GM10847 (cell line): ENCODE data around the gene R3HDM4.

ENCODE experiments used
- POLR2A ChIP-seq: IDR thresholded peaks from 2 replicates; pipeline ENCODE4 v1.6.1; 2011; ENCODE audit not compliant: insufficient read length; ENCODE audit errors: extremely low read depth

The R3HDM4 gene

DNA sequence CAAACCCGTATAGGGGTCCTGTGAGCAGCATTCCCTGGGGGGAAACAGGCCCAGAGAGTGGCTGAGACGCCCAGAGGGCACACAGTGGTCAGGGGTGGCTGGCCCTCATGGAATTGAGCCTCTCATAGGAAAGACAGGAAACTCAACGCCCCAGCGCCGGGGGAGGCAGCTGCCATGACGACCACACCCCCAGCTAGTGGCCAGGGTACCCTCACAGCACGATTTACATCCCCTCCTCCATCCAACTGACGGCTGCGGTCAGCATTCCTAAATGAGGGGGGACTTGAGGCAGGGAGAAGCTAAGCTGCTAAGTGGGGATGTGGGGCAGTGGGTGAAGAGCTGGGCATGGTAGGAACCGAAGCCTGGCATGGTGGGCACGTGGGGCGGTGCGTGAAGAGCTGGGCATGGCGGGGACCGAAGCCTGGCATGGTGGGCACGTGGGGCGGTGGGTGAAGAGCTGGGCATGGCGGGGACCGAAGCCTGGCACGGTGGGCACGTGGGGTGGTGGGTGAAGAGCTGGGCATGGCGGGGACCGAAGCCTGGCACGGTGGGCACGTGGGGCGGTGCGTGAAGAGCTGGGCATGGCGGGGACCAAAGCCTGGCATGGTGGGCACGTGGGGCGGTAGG lies 30.0 kb downstream of the R3HDM4 start:
- no peak for TF ChIP-seq POLR2A

- TF ChIP-seq POLR2A, result no peak
Observed at GRCh38 chr19:881385-882071, 31.5 kb downstream of the R3HDM4 start.

DNA sequence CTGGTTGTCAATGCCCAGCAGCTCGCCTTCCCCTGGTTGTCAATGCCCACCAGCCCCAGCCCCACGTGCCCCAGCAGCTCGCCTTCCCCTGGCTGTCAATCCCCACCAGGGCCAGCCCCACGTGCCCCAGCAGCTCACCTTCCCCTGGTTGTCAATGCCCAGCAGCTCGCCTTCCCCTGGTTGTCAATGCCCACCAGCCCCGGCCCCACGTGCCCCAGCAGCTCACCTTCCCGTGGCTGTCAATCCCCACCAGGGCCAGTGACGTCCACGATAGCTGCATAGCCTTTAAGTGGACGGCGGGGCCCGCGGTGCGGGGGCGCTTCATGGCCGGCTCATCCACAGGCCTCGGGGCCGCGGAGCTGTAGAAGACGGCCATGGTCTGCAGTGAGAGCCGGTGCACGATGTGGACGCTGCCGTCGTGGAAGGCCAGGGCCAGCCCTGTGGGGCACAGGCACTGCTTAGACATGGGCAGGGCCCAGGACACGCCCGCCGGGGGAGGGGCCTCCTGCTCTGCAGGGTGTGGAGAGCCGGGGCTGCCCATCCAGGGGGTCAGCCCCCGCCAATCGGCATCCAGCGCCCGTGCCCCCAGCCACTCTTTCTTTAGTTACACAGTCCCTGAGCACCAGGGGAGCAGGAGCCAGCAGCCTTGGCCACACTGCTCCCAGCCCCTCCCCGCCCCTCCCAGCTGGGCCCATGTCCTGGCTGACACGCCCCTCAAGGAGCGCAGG lies 33.1 kb downstream of the R3HDM4 start:
- TF ChIP-seq POLR2A, result no peak

GRCh38 chr19:876780-877314 lies 36.2 kb downstream of the R3HDM4 start:
- TF ChIP-seq POLR2A, result no peak

DNA sequence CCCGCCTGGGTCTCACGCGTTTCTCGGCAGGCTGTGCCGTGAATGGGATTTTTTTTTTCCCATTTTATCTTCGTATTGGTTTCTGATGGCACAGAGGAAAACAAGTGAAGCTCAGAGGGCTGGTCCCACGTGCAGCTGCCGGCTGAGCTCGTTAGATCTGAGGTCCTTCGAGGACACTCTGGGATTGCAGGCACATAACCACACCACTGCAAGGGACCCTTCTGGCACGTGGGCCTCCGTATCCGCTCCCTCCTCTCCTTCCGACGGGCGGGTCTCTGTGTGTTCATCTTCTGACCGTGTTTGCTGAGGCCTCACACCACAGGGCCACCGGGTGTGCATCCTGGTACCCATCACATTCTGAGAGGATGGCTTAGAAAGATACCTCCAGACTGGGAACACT lies 36.9 kb downstream of the R3HDM4 start:
- no peak for TF ChIP-seq POLR2A

DNA sequence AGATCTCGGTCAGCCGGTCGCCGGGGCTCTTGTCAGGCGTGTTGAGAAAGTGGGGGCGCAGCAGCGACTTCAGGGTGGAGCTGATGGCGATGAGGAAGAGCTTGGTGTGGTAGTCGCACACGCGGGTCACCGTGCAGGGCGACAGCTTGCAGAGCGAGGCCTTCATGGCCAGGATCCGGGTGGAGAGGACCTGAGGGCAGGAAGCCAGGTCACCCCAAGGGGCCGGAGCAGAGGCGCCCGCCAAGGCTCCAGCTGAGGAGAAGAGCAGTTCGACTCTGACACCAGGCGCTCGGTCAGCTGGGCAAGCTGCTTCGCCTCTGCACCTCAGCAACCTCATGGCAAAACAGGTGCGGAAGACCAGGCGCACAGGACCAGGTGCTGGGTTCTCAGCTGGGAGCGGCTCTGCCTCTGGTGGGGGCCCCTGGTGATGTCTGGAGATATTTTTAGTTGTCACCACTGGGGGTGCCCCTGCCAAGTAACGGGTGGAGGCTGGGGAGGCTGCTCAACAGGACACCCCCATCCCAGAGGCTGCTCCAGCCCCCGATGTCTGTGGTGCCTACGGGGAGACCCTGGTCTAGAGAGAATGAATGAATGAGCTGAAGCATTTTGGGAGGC lies 37.6 kb downstream of the R3HDM4 start:
- no peak for TF ChIP-seq POLR2A

DNA sequence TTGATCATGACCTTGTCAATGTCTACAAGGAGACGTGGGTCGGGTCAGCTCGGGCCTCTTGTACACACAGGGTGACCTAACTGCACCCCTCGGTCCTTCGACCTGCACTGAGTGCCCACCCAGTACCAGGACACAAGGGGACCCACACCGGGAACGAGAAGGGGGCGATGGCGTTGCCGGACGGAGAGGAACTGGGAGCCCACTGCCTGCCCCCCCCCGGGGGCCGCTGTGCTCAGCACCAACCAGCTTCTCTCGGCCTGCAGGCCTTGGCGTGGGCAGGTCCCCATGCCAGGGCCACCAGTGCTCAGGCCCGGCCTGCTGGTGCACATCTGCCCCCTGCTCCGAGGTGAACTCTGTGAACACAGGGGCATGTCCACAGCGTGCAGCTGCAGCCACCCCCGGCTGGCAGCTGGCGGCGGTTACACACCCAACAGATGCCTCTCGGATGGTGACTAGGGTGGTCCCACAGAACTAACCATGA lies 39.4 kb downstream of the R3HDM4 start:
- TF ChIP-seq POLR2A, result no peak

GRCh38 chr19:873084-873483 lies 39.9 kb downstream of the R3HDM4 start:
- no peak for TF ChIP-seq POLR2A

- no peak for TF ChIP-seq POLR2A
Observed at GRCh38 chr19:872266-872951, 40.6 kb downstream of the R3HDM4 start.

- TF ChIP-seq POLR2A, result no peak
Observed at GRCh38 chr19:871446-872265, 41.4 kb downstream of the R3HDM4 start.

GRCh38 chr19:870963-871401 lies 42.0 kb downstream of the R3HDM4 start:
- no peak for TF ChIP-seq POLR2A

DNA sequence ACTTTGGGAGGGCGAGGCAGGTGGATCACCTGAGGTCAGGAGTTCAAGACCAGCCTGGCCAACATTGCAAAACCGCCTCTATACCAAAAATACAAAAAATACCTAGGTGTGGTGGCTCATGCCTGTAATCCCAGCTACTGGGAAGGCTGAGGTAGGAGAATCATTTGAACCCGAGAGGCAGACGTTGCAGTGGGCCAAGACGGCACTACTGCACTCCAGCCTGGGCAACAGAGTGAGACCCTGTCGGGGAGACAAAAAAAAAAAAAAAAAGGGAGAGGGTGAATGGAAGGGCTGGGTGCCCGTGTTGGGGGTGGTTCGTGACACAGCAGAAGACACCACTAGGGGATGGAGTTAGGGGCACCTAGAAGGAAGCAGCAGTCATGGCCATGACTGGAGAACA lies 42.7 kb downstream of the R3HDM4 start:
- TF ChIP-seq POLR2A, result no peak

DNA sequence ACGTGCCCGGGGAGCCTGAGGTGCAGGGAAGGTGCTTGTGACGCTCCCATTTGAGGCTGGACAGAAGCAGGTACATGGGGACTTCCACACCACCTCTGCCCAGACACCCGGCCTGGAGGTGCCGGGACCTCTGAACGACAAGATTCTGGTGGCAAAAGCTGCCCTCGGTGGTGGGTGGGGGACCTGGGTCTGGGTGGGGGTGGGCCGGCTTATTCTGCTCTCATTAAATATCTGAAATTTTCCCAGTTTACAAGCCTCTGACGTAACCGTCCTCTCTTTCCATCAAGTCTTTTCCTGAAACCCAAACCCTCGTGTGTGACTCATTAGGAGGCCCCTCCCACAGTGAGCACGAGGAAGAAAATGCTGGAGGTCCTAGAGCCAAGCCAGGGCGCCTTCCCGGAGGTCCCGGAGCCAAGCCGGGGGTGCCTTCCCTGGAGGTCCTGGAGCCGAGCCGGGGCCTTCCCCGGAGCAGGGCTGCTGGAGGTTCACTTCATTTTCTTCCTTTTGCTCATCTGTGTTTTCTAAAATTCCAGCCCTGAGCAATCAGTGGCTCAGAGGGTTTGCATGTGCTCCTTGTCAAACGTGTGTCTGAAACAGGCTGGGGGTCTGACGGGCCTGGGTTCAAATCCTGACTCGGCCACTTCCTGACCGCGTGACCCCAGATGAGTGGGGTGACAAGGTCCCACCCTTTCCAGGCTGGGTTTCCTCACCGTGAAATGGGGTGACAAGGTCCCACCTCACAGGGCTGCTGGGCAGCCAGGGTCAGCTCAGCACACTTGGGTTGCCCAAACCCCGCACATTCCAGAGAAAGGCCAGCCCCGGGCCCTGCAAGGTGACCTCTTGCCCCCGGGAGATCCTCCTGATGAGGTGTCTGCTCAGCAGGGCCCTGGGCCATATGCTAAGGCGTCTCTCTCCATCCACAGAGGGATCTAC lies 43.5 kb downstream of the R3HDM4 start:
- no peak for TF ChIP-seq POLR2A
